ENCODE results near the gene FOXN3.

DNA sequence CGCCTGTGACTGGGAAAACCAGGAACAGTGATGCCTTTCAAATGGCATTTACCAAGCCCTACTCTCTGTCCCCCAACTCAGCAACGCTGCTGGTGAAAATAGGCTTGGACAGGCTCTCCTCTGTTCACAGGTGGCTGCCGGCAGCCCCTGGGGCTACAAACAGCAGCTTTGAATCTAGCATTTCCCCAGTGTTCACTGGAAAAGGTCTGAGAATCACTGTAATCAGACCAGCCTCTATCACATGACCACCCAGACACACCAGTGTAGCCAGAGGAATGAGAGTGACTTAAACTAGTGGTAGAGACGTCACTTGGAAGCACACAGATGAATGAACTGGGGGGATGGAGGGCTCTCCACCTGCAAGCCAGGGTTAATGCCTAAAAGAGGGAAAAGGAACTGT, 151.8 kb downstream of the FOXN3 start:
- TF ChIP-seq POLR2A (IDR thresholded peaks at IDR 0.05; ENCODE audit: low read depth, low read length), result no peak
- no peak for TF ChIP-seq POLR2AphosphoS5 (IDR thresholded peaks at IDR 0.05; ENCODE audit: low read depth, low read length)

Data from GM12892 (cell line).